ENCODE results near the gene STIP1.

- TF ChIP-seq CTCF (conservative IDR thresholded peaks at IDR 0.05) (no peak), EZH2 (IDR thresholded peaks at IDR 0.05; ENCODE audit: low read depth) (no peak)
Measured at GRCh38 chr11:64208796-64209562, 23.0 kb downstream of the STIP1 start.
